Keratinocyte (primary cell): Measurements from ENCODE around the gene ZBTB20.

Experiments
- EZH2 ChIP-seq: IDR thresholded peaks from one replicate; pipeline ENCODE4 v1.6.1; 2012; ENCODE audit warnings: inconsistent platforms, mild to moderate bottlenecking, low read length, moderate library complexity
- TF ChIP-seq, protein P1 (sequence below), 3 experiments: IDR thresholded peaks in 1 of 3; conservative IDR thresholded peaks in 1 of 3; optimal IDR thresholded peaks in 1 of 3; 2 replicates in 2 of 3; 3 replicates in 1 of 3; pipeline versions ENCODE3 to v1.5.1; 2011; ENCODE audit warnings: low read length in 3 of 3, mild to moderate bottlenecking in 3 of 3, moderate library complexity in 2 of 3, control low read depth in 1 of 3, inconsistent platforms in 1 of 3; ENCODE audit not compliant: insufficient read depth in 2 of 3; ENCODE audit errors: extremely low read depth in 1 of 3

DNA sequence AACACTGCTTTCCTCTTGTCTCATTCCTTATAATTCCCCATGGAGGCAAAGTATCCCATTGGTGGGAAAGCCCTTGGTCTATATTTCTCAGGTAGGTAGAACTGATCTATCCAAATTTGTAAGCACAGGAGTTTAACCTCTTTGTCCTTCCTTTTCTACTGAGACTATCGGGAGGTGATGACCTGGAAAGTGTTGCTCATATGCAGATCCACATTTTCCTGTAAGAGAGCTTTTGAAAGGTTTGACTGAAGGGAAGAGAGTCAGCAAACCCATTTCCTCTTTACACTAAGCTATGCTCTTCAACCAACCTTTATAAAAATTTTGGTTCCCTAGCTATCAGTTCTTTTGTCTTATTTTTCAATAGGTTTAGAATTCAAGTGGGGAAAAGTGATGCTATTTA, 652.6 kb downstream of the ZBTB20 start:
- TF ChIP-seq, protein P1, sequence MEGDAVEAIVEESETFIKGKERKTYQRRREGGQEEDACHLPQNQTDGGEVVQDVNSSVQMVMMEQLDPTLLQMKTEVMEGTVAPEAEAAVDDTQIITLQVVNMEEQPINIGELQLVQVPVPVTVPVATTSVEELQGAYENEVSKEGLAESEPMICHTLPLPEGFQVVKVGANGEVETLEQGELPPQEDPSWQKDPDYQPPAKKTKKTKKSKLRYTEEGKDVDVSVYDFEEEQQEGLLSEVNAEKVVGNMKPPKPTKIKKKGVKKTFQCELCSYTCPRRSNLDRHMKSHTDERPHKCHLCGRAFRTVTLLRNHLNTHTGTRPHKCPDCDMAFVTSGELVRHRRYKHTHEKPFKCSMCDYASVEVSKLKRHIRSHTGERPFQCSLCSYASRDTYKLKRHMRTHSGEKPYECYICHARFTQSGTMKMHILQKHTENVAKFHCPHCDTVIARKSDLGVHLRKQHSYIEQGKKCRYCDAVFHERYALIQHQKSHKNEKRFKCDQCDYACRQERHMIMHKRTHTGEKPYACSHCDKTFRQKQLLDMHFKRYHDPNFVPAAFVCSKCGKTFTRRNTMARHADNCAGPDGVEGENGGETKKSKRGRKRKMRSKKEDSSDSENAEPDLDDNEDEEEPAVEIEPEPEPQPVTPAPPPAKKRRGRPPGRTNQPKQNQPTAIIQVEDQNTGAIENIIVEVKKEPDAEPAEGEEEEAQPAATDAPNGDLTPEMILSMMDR (optimal IDR thresholded peaks at IDR 0.05 in 1 of 3, IDR thresholded peaks at IDR 0.05 in 1 of 3, conservative IDR thresholded peaks at IDR 0.05 in 1 of 3; ENCODE audit: extremely low read depth in 1 of 3, insufficient read depth in 2 of 3, low read length in 3 of 3): no peak
- no peak for TF ChIP-seq EZH2
